Measurements from ENCODE around the gene KLRC4.
"Not testable (repeated sequence)": the region's sequence is repeated elsewhere in the genome, so short reads cannot be mapped to it uniquely, and the experiment has no call there.

DNA sequence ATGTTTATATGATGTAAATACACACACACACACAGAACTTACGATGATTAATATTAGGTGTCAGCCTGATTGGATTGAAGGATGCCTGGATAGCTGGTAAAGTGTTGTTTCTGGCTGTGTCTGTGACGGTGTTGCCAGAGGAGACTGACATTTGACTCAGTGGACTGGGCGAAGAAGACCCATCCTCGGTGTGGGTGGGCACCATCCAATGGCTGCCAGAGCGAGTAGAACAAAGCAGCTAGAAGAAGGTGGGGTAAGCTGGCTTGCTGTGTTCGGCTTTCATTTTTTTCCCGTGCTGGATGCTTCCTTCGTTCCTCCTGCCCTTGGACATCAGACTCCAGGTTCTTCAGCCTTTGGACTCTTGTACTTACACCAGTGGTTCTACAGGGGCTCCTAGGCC lies 31.6 kb upstream of the KLRC4 start:
- not testable (repeated sequence) for TF ChIP-seq POLR2A (IDR thresholded peaks at IDR 0.05)
- TF ChIP-seq, protein P1, sequence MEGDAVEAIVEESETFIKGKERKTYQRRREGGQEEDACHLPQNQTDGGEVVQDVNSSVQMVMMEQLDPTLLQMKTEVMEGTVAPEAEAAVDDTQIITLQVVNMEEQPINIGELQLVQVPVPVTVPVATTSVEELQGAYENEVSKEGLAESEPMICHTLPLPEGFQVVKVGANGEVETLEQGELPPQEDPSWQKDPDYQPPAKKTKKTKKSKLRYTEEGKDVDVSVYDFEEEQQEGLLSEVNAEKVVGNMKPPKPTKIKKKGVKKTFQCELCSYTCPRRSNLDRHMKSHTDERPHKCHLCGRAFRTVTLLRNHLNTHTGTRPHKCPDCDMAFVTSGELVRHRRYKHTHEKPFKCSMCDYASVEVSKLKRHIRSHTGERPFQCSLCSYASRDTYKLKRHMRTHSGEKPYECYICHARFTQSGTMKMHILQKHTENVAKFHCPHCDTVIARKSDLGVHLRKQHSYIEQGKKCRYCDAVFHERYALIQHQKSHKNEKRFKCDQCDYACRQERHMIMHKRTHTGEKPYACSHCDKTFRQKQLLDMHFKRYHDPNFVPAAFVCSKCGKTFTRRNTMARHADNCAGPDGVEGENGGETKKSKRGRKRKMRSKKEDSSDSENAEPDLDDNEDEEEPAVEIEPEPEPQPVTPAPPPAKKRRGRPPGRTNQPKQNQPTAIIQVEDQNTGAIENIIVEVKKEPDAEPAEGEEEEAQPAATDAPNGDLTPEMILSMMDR (IDR thresholded peaks at IDR 0.05 in 4 of 5, conservative IDR thresholded peaks at IDR 0.05 in 1 of 5): not testable (repeated sequence)
